Measurements from ENCODE around the gene CYP2C18.
"Not testable (repeated sequence)": the region's sequence is repeated elsewhere in the genome, so short reads cannot be mapped to it uniquely, and the experiment has no call there.

The CYP2C18 gene

GRCh38 chr10:94747838-94748237 lies 64.3 kb downstream of the CYP2C18 start:
- Histone ChIP-seq H3K9ac (ENCODE audit: low read depth, low read length) (no peak overlapping the region), H3K36me3 (ENCODE audit: control insufficient read depth, insufficient read depth, low read length) (no peaks in the 10 kb centered on the region), H3K9me3 (ENCODE audit: control insufficient read depth, insufficient read depth, low read length) (peaks cover 8% of the 10 kb centered on the region), H3K27me3 (ENCODE audit: control insufficient read depth, insufficient read depth, low read length) (no peaks in the 10 kb centered on the region), H3K4me3 (ENCODE audit: low read depth, low read length) (no peak overlapping the region), H3K4me1 (ENCODE audit: control insufficient read depth, insufficient read depth, low read length) (no peaks in the 10 kb centered on the region)

GRCh38 chr10:94757916-94758315 lies 74.4 kb downstream of the CYP2C18 start:
- no peaks in the 10 kb centered on the region for H3K27me3 ChIP-seq (ENCODE audit: control insufficient read depth, insufficient read depth, low read length)
- no peaks in the 10 kb centered on the region for H3K4me1 ChIP-seq (ENCODE audit: control insufficient read depth, insufficient read depth, low read length)
- no peak overlapping the region for H3K9ac ChIP-seq (ENCODE audit: low read depth, low read length)
- no peaks in the 10 kb centered on the region for H3K9me3 ChIP-seq (ENCODE audit: control insufficient read depth, insufficient read depth, low read length)
- H3K4me3 ChIP-seq (ENCODE audit: low read depth, low read length) = no peak overlapping the region
- H3K36me3 ChIP-seq (ENCODE audit: control insufficient read depth, insufficient read depth, low read length) = no peaks in the 10 kb centered on the region

- Histone ChIP-seq H3K9ac (ENCODE audit: low read depth, low read length) (no peak overlapping the region), H3K9me3 (ENCODE audit: control insufficient read depth, insufficient read depth, low read length) (no peaks in the 10 kb centered on the region), H3K36me3 (ENCODE audit: control insufficient read depth, insufficient read depth, low read length) (no peaks in the 10 kb centered on the region), H3K4me3 (ENCODE audit: low read depth, low read length) (no peak overlapping the region), H3K4me1 (ENCODE audit: control insufficient read depth, insufficient read depth, low read length) (no peaks in the 10 kb centered on the region), H3K27me3 (ENCODE audit: control insufficient read depth, insufficient read depth, low read length) (no peaks in the 10 kb centered on the region)
Observed at GRCh38 chr10:94760586-94761178, 77.2 kb downstream of the CYP2C18 start.

- no peaks in the 10 kb centered on the region for H3K27me3 ChIP-seq (ENCODE audit: control insufficient read depth, insufficient read depth, low read length)
- H3K4me1 ChIP-seq (ENCODE audit: control insufficient read depth, insufficient read depth, low read length) = no peaks in the 10 kb centered on the region
- no peaks in the 10 kb centered on the region for H3K9me3 ChIP-seq (ENCODE audit: control insufficient read depth, insufficient read depth, low read length)
- no peaks in the 10 kb centered on the region for H3K36me3 ChIP-seq (ENCODE audit: control insufficient read depth, insufficient read depth, low read length)
- no peak within 1 kb of the TSS for H3K9ac ChIP-seq (ENCODE audit: low read depth, low read length)
- H3K4me3 ChIP-seq (ENCODE audit: low read depth, low read length) = no peak within 1 kb of the TSS
Observed at GRCh38 chr10:94762393-94762792, 78.9 kb downstream of the CYP2C18 start, which contains the start of gene CYP2C19. Gene CYP2C19, plus strand, starts transcription at chr10:94762681. Its CDS starts 25 bp downstream, at chr10:94762706.

- not testable (repeated sequence) for H3K9me3 ChIP-seq (ENCODE audit: control insufficient read depth, insufficient read depth, low read length); H3K4me3 ChIP-seq (ENCODE audit: low read depth, low read length); H3K9ac ChIP-seq (ENCODE audit: low read depth, low read length); H3K36me3 ChIP-seq (ENCODE audit: control insufficient read depth, insufficient read depth, low read length); H3K27me3 ChIP-seq (ENCODE audit: control insufficient read depth, insufficient read depth, low read length); H3K4me1 ChIP-seq (ENCODE audit: control insufficient read depth, insufficient read depth, low read length)
Observed at GRCh38 chr10:94775425-94775824, 91.9 kb downstream of the CYP2C18 start.

GRCh38 chr10:94777886-94778458 lies 94.4 kb downstream of the CYP2C18 start:
- H3K27me3 ChIP-seq (ENCODE audit: control insufficient read depth, insufficient read depth, low read length) = no peaks in the 10 kb centered on the region
- H3K9me3 ChIP-seq (ENCODE audit: control insufficient read depth, insufficient read depth, low read length) = no peaks in the 10 kb centered on the region
- no peaks in the 10 kb centered on the region for H3K36me3 ChIP-seq (ENCODE audit: control insufficient read depth, insufficient read depth, low read length)
- no peak overlapping the region for H3K4me3 ChIP-seq (ENCODE audit: low read depth, low read length)
- H3K4me1 ChIP-seq (ENCODE audit: control insufficient read depth, insufficient read depth, low read length) = no peaks in the 10 kb centered on the region
- no peak overlapping the region for H3K9ac ChIP-seq (ENCODE audit: low read depth, low read length)

- H3K9ac ChIP-seq (ENCODE audit: low read depth, low read length) = no peak overlapping the region
- H3K4me1 ChIP-seq (ENCODE audit: control insufficient read depth, insufficient read depth, low read length) = no peaks in the 10 kb centered on the region
- no peaks in the 10 kb centered on the region for H3K9me3 ChIP-seq (ENCODE audit: control insufficient read depth, insufficient read depth, low read length)
- H3K36me3 ChIP-seq (ENCODE audit: control insufficient read depth, insufficient read depth, low read length) = no peaks in the 10 kb centered on the region
- H3K27me3 ChIP-seq (ENCODE audit: control insufficient read depth, insufficient read depth, low read length) = no peaks in the 10 kb centered on the region
- H3K4me3 ChIP-seq (ENCODE audit: low read depth, low read length) = no peak overlapping the region
Observed at GRCh38 chr10:94780844-94781243, 97.3 kb downstream of the CYP2C18 start.

GRCh38 chr10:94784256-94784655 lies 100.7 kb downstream of the CYP2C18 start:
- no peaks in the 10 kb centered on the region for H3K36me3 ChIP-seq (ENCODE audit: control insufficient read depth, insufficient read depth, low read length)
- no peaks in the 10 kb centered on the region for H3K4me1 ChIP-seq (ENCODE audit: control insufficient read depth, insufficient read depth, low read length)
- no peak overlapping the region for H3K9ac ChIP-seq (ENCODE audit: low read depth, low read length)
- no peaks in the 10 kb centered on the region for H3K27me3 ChIP-seq (ENCODE audit: control insufficient read depth, insufficient read depth, low read length)
- no peak overlapping the region for H3K4me3 ChIP-seq (ENCODE audit: low read depth, low read length)
- H3K9me3 ChIP-seq (ENCODE audit: control insufficient read depth, insufficient read depth, low read length) = no peaks in the 10 kb centered on the region

GRCh38 chr10:94785211-94785610 lies 101.7 kb downstream of the CYP2C18 start:
- no peaks in the 10 kb centered on the region for H3K27me3 ChIP-seq (ENCODE audit: control insufficient read depth, insufficient read depth, low read length)
- no peaks in the 10 kb centered on the region for H3K4me1 ChIP-seq (ENCODE audit: control insufficient read depth, insufficient read depth, low read length)
- H3K36me3 ChIP-seq (ENCODE audit: control insufficient read depth, insufficient read depth, low read length) = no peaks in the 10 kb centered on the region
- no peaks in the 10 kb centered on the region for H3K9me3 ChIP-seq (ENCODE audit: control insufficient read depth, insufficient read depth, low read length)
- no peak overlapping the region for H3K9ac ChIP-seq (ENCODE audit: low read depth, low read length)
- no peak overlapping the region for H3K4me3 ChIP-seq (ENCODE audit: low read depth, low read length)
